Measurements from ENCODE around the gene ZSCAN29. TPM values are rescaled to one million over a fixed set of nuclear protein-coding genes. Genes with fewer than 3 reads are reported as not detected.

The ZSCAN29 gene
- 10 to 100 TPM; 30.9 to 31.3 TPM for total RNA-seq

DNA sequence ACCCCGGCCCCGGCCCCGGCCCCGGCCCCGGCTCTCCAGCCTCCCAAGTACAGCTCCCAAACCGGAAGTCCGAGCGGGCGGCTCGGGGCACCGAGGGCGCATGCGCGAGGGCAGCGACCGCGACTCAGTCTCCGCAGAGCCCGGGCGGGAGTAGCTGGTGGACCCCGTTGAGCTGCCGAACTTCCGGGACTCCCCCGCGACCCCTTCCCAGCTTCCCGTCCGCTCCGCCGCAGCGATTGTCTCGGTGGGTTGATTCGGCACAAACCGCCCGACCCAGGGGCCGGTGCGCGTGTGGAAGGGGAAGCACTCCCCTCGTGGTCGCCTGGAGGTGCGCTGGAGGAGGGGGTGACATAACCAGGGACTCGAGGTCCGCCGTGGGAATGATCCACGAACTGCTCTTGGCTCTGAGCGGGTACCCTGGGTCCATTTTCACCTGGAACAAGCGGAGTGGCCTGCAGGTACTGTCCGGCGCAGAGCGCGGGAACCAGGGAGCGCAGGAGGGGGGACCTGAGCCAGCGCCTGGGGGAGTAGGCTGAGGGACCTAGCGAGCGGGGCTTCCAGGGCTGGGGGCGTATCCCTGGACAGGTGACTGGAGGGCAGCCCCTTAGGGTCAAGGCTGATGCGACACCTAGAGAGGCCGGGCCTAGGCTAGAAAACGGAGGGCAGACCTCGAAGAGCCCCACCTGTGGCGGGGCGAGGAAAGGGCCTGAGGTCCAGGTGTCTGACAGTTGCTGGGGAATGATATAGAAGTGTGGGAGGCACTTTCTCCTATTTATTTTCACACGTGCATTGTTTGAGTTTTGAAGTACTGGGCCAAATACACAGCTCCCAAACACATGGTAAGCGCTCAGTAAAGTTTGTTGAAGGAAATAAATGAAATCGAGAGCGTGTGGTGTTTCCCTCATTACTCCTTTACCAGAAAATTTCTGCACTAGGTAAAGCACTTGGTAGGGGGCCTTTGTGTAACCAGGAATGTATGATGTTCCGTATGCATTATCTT, at the start of gene ZSCAN29, which contains the start of gene TUBGCP4:
Gene ZSCAN29, minus strand, starts transcription at position 69 of the 1,000 bp plus-strand sequence. CDS start 1,130 bp downstream, outside the sequence.
Gene TUBGCP4, plus strand, starts transcription at position 127 of the 1,000 bp plus-strand sequence. Its CDS starts 254 bp downstream, at position 381.

DNA sequence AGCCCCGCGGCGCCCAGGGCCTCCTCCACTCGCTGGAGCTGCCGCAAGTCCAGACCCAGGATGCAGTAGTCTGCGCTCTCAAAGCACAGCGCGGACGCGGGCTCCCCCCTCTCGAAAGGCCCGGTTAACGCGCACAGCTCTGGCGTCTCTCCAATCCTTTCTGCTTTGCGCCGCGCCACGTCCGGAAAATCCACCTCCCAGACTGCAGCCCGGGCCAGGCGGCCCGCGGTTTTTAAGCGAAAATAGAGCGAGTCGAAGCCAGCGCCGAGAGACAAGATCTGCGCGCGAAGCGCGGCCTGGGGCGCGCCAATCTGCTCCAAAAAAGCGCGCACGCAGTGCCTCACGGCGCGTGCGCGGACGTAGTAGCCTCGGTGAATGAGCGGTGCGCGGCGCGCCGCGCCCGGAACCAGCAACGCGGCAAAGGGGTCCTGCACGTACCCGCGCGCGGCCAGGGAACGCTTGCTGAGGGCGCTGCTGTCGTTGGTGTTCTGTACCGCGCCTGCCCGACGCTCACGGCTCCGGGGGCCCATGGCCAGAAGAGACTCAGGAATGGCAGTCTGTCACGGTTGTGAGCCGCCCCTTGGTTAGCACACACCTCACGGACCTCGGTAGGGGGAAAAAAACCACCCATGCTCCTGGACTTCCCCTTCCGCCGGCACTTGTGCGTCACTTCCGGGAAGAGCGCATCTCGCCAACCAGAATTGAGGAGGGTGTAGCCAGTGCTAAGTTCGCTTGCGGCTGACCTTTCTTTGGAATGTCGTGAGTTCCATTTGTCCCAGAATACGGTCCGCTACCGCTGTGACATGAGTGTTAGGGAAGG, 40.7 kb downstream of the ZSCAN29 start, which contains the start of gene LCMT2:
Gene LCMT2, minus strand, starts transcription at position 614 of the 820 bp plus-strand sequence. Its CDS starts 84 bp downstream, at position 530.

Other genes with a start within 250 kb of the ZSCAN29 start
- 10 to 100 TPM; 14.0 to 14.3 TPM for gene TMEM62, start 237.5 kb downstream of the ZSCAN29 start, total RNA-seq
- gene CCNDBP1, start 185.6 kb downstream of the ZSCAN29 start, total RNA-seq: 10 to 100 TPM; 83.4 to 87.0 TPM
- not detected for gene EPB42, start 150.0 kb downstream of the ZSCAN29 start, total RNA-seq
- not detected for gene TGM5, start 104.1 kb downstream of the ZSCAN29 start, total RNA-seq
- gene TGM7, start 68.8 kb downstream of the ZSCAN29 start, total RNA-seq: not detected
- gene LCMT2, start 40.5 kb downstream of the ZSCAN29 start, total RNA-seq: 10 to 100 TPM; 10.5 to 11.1 TPM
- gene TUBGCP4, start 58 bp upstream of the ZSCAN29 start, total RNA-seq: 10 to 100 TPM; 25.2 to 30.8 TPM
- gene TP53BP1, start 122.1 kb upstream of the ZSCAN29 start, total RNA-seq: 10 to 100 TPM; 27.1 to 27.5 TPM
- 1 to 10 TPM; 6.4 to 6.5 TPM for gene MAP1A, start 146.6 kb upstream of the ZSCAN29 start, total RNA-seq
- 10 to 100 TPM; 22.3 to 29.2 TPM for gene PPIP5K1, start 219.2 kb upstream of the ZSCAN29 start, total RNA-seq
- gene CKMT1B, start 223.0 kb upstream of the ZSCAN29 start, total RNA-seq: not detected
- gene STRC, start 247.8 kb upstream of the ZSCAN29 start, total RNA-seq: under 1 TPM; 0.36 to 0.55 TPM

Measured in activated naive CD4-positive, alpha-beta T cell treated with anti-CD3 and anti-CD28 coated beads, Interleukin-2, amount 10 ng/mL, durations not matched to agents 5 hours and 36 hours (primary cell).